Esophagus squamous epithelium (tissue), 5 donors: Measurements from ENCODE around the gene GALNT2. TPM values are rescaled to one million over a fixed set of nuclear protein-coding genes. Genes with fewer than 3 reads are reported as not detected.
A peak's percentile ranks its signal among the peaks of the same experiment; 100 is the strongest.

Experiments
- DNase-seq: peaks from one replicate; lab custom pipeline; 2025; lab: John Stamatoyannopoulos, UW
- H3K27ac ChIP-seq, 4 donors: fragments of 200-600 bp; sonication (generic); one replicate each; pipeline ENCODE4 v1.5.1; 2016 to 2019; ENCODE audit warnings: mild to moderate bottlenecking in 1 of 4
- H3K27me3 ChIP-seq, 4 donors: fragments of 200-600 bp; sonication (generic); 1 replicate in 3 of 4; 2 replicates in 1 of 4; pipeline versions ENCODE4 v1.5.1 to v1.6.0; 2017 to 2021; ENCODE audit warnings: antibody characterized with exemption in 1 of 4
- H3K36me3 ChIP-seq, 3 donors: fragments of 200-600 bp; sonication (generic); one replicate each; pipeline ENCODE4 v1.5.1; 2016 to 2019
- H3K4me1 ChIP-seq, 3 donors: fragments of 200-600 bp; sonication (generic); one replicate each; pipeline ENCODE4 v1.5.1; 2017 to 2019
- H3K4me3 ChIP-seq, 4 donors: fragments of 200-600 bp; sonication (generic); 1 replicate in 3 of 4; 2 replicates in 1 of 4; pipeline ENCODE4 v1.5.1; 2016 to 2019; ENCODE audit warnings: mild to moderate bottlenecking in 2 of 4, moderate library complexity in 1 of 4
- H3K9me3 ChIP-seq, 3 donors: fragments of 200-600 bp; sonication (generic); one replicate each; pipeline ENCODE4 v1.5.1; 2016 to 2019
- CTCF ChIP-seq, 6 experiments: fragments of 450-650 bp in 4 of 6; fragments of 200-600 bp in 2 of 6; sonication (generic) in 2 of 6; IDR thresholded peaks; one replicate each; pipeline ENCODE4 v1.5.1; 2016 to 2019; ENCODE audit warnings: antibody characterized with exemption in 6 of 6, mild to moderate bottlenecking in 4 of 6, moderate library complexity in 4 of 6
- POLR2A ChIP-seq, 4 donors: fragments of 450-650 bp; IDR thresholded peaks; one replicate each; pipeline ENCODE4 v1.6.1; 2017; ENCODE audit warnings: antibody characterized with exemption in 4 of 4, mild to moderate bottlenecking in 4 of 4, moderate library complexity in 3 of 4
- WGBS, 2 donors: methylation state at CpG; one replicate each; pipeline ENCODE4 v1.1.5; 2018; 5-methylcytosine and 5-hydroxymethylcytosine counted together
- intact Hi-C: fragments of 100-400 bp; cut with DNase I; formaldehyde crosslinking; loops from one replicate; pipeline ENCODE4 v1.15.0; 2022
- total RNA-seq, 4 donors: library from RNA; depleted of rRNA; stranded (reverse); fragments of >200 nt; gene quantifications; one replicate each; pipeline ENCODE4 v1.1.0, GENCODE V29; 2016
- donor health status: DM: yes; HTN: yes; CAD: no.

Gene GALNT2
- total RNA-seq, 4 donors from 2014 or later, result 25.8 to 36.2 (median 31.0) TPM

- TF ChIP-seq CTCF (IDR thresholded peaks at IDR 0.05), result no peak
- TF ChIP-seq POLR2A (IDR thresholded peaks at IDR 0.05), result no peak
- peaks cover 8 to 48% (median 21%) of the 10 kb centered on the region in 3 donors for H3K4me1 ChIP-seq
- peak overlapping the region in 1 of 4 donors; percentile 25 for H3K27ac ChIP-seq
- H3K27me3 ChIP-seq, result no peaks in the 10 kb centered on the region
- H3K36me3 ChIP-seq, result no peaks in the 10 kb centered on the region
- H3K4me3 ChIP-seq, result no peak overlapping the region
- intact Hi-C loops, result no loop called here
- no peak for DNase-seq
- 100% methylated on average over 5 of the region's 5 CpGs for WGBS, 2 donors
- no peaks in the 10 kb centered on the region for H3K9me3 ChIP-seq
Observed at GRCh38 chr1:230187290-230187689, 120.3 kb downstream of the GALNT2 start.

- Histone ChIP-seq H3K36me3 (no peaks in the 10 kb centered on the region), H3K4me3 (no peak overlapping the region), H3K27me3 (no peaks in the 10 kb centered on the region), H3K9me3 (no peaks in the 10 kb centered on the region), H3K27ac (no peak overlapping the region), H3K4me1 (peaks cover 8 to 48% (median 21%) of the 10 kb centered on the region in 3 donors)
- intact Hi-C loops, result no loop called here
- DNase-seq, result no peak
- 91 to 92% methylated on average over 5 to 6 of the region's 6 CpGs for WGBS, 2 donors
- TF ChIP-seq CTCF (IDR thresholded peaks at IDR 0.05) (no peak), POLR2A (IDR thresholded peaks at IDR 0.05) (no peak)
Observed at GRCh38 chr1:230188826-230189225, 121.8 kb downstream of the GALNT2 start.

- H3K4me1 ChIP-seq, result peaks cover 8 to 48% (median 21%) of the 10 kb centered on the region in 3 donors
- DNase-seq, result no peak
- no peak overlapping the region for H3K4me3 ChIP-seq
- H3K27ac ChIP-seq, result no peak overlapping the region
- H3K27me3 ChIP-seq, result no peaks in the 10 kb centered on the region
- 89 to 90% methylated on average over 8 of the region's 8 CpGs for WGBS, 2 donors
- no peaks in the 10 kb centered on the region for H3K9me3 ChIP-seq
- TF ChIP-seq CTCF (IDR thresholded peaks at IDR 0.05) (no peak), POLR2A (IDR thresholded peaks at IDR 0.05) (no peak)
- intact Hi-C loops, result no loop called here
- H3K36me3 ChIP-seq, result no peaks in the 10 kb centered on the region
Observed at GRCh38 chr1:230189341-230189740, 122.3 kb downstream of the GALNT2 start.

- Histone ChIP-seq H3K27ac (peak overlapping the region in 1 of 4 donors; percentile 78), H3K27me3 (no peaks in the 10 kb centered on the region)
Observed at GRCh38 chr1:230189824-230190223, 122.8 kb downstream of the GALNT2 start.

More at GRCh38 chr1:230189824-230190223, 122.8 kb downstream of the GALNT2 start:
- no peaks in the 10 kb centered on the region for H3K36me3 ChIP-seq
- H3K4me3 ChIP-seq, result no peak overlapping the region
- TF ChIP-seq CTCF (IDR thresholded peaks at IDR 0.05), result no peak
- no peak for TF ChIP-seq POLR2A (IDR thresholded peaks at IDR 0.05)
- intact Hi-C loops, result no loop called here
- 82 to 97% methylated on average over 5 of the region's 5 CpGs for WGBS, 2 donors
- H3K9me3 ChIP-seq, result no peaks in the 10 kb centered on the region
- peaks cover 8 to 48% (median 21%) of the 10 kb centered on the region in 3 donors for H3K4me1 ChIP-seq
- no peak for DNase-seq
